Activated CD8-positive, alpha-beta T cell treated with anti-CD3 and anti-CD28 coated beads, Interleukin-2, amount 10 ng/mL, durations not matched to agents 7 days and 5 days (primary cell): ENCODE results near the gene MPP3. TPM values are rescaled to one million over a fixed set of nuclear protein-coding genes. Genes with fewer than 3 reads are reported as not detected.

ENCODE experiments used
- ATAC-seq: fragments of 150-1000 bp; cut with Tn5 transposase; one replicate; pipeline ENCODE4 v1.10.0; 2021; ENCODE audit warnings: moderate library complexity
- CTCF ChIA-PET: fragments of 350-600 bp; sonication (Branson Sonifier 250); formaldehyde crosslinking; loops from one replicate; lab custom pipeline; 2021; ENCODE audit warnings: antibody characterized with exemption; lab: Charles Lee
- POLR2A ChIA-PET: fragments of 350-600 bp; sonication (Branson Sonifier 250); formaldehyde crosslinking; loops from one replicate; lab custom pipeline; 2021; ENCODE audit warnings: antibody characterized with exemption; lab: Charles Lee
- DNase-seq: peaks from one replicate; pipeline ENCODE4 v3.0.0-alpha.2; 2020
- H3K27ac Mint-ChIP-seq: one replicate; pipeline ENCODE4 v1.8.0; 2021; ENCODE audit warnings: mild to moderate bottlenecking, mixed read lengths
- H3K27me3 Mint-ChIP-seq: one replicate; pipeline ENCODE4 v1.8.0; 2021; ENCODE audit warnings: low read depth, mixed read lengths
- H3K36me3 Mint-ChIP-seq: one replicate; pipeline ENCODE4 v1.8.0; 2021; ENCODE audit warnings: low read depth, mixed read lengths
- H3K4me1 Mint-ChIP-seq: one replicate; pipeline ENCODE4 v1.8.0; 2021; ENCODE audit warnings: low read depth, mixed read lengths
- H3K4me3 Mint-ChIP-seq: one replicate; pipeline ENCODE4 v1.8.0; 2021; ENCODE audit warnings: mild to moderate bottlenecking, mixed read lengths
- H3K9me3 Mint-ChIP-seq: one replicate; pipeline ENCODE4 v1.8.0; 2022; ENCODE audit warnings: mixed read lengths; ENCODE audit not compliant: insufficient read depth
- total RNA-seq, 2 experiments: library from RNA; stranded (reverse); gene quantifications; one replicate each; pipeline ENCODE4 v1.2.3, GENCODE V29; 2021

Gene MPP3
- total RNA-seq, result not detected

DNA sequence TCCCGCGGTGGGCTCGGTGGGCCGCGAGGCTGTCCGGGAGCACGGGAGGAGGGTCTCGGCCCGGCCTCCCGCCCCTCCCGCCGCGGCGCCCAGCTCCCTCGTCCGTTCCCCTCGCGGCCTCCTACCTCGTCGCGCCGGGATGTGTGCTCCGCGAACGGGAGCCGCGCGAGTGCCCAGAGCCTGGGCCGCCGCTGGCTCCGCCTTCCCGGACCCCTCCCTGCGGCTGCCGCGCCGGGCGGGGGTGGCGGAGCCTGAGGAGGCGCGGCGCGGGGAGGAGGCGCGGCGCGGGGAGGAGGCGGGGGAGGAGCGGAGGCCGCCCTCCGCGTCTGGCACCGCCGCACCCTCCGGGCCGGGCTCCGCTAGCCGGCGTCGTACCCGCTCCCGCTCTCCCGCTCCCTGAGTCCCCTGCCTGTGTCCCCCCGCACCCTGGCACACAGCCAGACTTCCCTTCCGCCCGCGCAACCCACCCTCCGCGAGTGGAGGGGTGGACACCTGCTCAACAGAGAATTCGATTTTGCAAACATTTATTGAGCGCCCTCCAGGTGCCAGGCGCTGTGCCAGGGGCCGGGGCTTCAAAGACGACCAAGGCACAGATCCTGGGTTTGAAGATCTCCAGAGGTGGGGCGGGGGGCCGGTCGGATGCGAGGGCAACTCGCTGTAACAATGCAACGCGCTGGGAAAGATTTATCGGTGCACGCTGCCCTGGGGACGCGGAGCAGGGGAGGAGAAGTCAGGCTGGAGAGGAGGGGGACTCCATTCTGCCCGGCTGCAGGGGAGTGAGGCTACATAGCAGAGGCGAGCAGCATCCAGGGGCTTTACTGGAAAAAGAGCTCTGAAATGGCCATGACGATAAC lies at the start of gene MPP3:
MPP3 (minus strand) TSS at position 171 of the 854 bp plus-strand sequence. CDS start 1,240 bp downstream, outside the sequence.
- CTCF ChIA-PET, result interaction anchor here (1.4 kb wide), 1 partner anchor 13 kb away, joined by 4 read pairs; no protein-coding TSS in a partner anchor
- Mint-ChIP-seq H3K4me3 (peak within 1 kb of the TSS; percentile 50), H3K27me3 (peaks cover 45% of the 10 kb centered on the region), H3K36me3 (no peaks in the 10 kb centered on the region), H3K27ac (no peak within 1 kb of the TSS), H3K9me3 (no peaks in the 10 kb centered on the region), H3K4me1 (peaks cover 5% of the 10 kb centered on the region)
- ATAC-seq (peak; percentile 84), DNase-seq (peak; percentile 37)
- POLR2A ChIA-PET, result no interaction called here

- H3K4me1 Mint-ChIP-seq, result peaks cover 2% of the 10 kb centered on the region
- POLR2A ChIA-PET, result no interaction called here
- H3K36me3 Mint-ChIP-seq, result no peaks in the 10 kb centered on the region
- no peak overlapping the region for H3K27ac Mint-ChIP-seq
- ATAC-seq (no peak), DNase-seq (no peak)
- H3K4me3 Mint-ChIP-seq, result no peak overlapping the region
- peaks cover 8% of the 10 kb centered on the region for H3K27me3 Mint-ChIP-seq
- CTCF ChIA-PET, result interaction anchor here (2.3 to 4.7 kb wide), 2 partner anchors 12 to 27 kb away, joined by 9 to 38 read pairs; no protein-coding TSS in a partner anchor
- no peaks in the 10 kb centered on the region for H3K9me3 Mint-ChIP-seq
Observed at GRCh38 chr17:43881758-43882505, 49.0 kb upstream of the MPP3 start.

DNA sequence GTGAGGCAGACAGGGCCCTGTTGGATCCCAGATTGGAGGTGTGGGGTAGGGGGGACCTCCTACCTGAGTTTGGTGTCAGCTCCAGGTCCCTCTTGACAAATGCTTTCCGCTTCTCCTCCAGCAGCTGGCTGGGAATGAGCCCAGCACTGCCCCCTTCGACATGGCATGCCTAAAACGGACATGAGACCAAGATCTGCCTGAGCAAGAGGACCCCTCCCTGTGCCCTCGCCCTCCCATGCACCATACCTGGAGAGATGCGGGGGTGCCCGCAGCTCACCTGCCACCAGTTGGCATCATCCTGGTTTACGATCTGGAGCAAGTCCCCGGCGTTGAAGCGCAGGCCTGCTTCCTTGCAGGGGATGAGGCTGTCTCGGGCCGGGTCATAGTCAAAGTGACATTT lies 48.2 kb upstream of the MPP3 start:
- H3K4me3 Mint-ChIP-seq, result no peak overlapping the region
- POLR2A ChIA-PET, result no interaction called here
- no peaks in the 10 kb centered on the region for H3K9me3 Mint-ChIP-seq
- no peak for DNase-seq
- peaks cover 2% of the 10 kb centered on the region for H3K4me1 Mint-ChIP-seq
- peaks cover 2% of the 10 kb centered on the region for H3K27me3 Mint-ChIP-seq
- CTCF ChIA-PET, result interaction anchor here (0.7 to 4.7 kb wide), 15 partner anchors 8 to 242 kb away, joined by 3 to 38 read pairs (median 4); partner anchors contain the start of gene HDAC5
- no peaks in the 10 kb centered on the region for H3K36me3 Mint-ChIP-seq
- no peak overlapping the region for H3K27ac Mint-ChIP-seq
- no peak for ATAC-seq

- ChIA-PET POLR2A (interaction anchor here (0.6 kb wide), 1 partner anchor 408 kb away, joined by 3 read pairs; no protein-coding TSS in a partner anchor), CTCF (interaction anchor here (0.8 to 4.7 kb wide), 16 partner anchors 9 to 243 kb away, joined by 3 to 38 read pairs (median 4); partner anchors contain the start of gene HDAC5)
- DNase-seq (peak; percentile 57), ATAC-seq (peak; percentile 59)
- Mint-ChIP-seq H3K27me3 (peaks cover 2% of the 10 kb centered on the region), H3K4me1 (peaks cover 2% of the 10 kb centered on the region), H3K9me3 (no peaks in the 10 kb centered on the region), H3K4me3 (no peak overlapping the region), H3K27ac (no peak overlapping the region), H3K36me3 (no peaks in the 10 kb centered on the region)
Observed at GRCh38 chr17:43880420-43880991, 47.6 kb upstream of the MPP3 start.

DNA sequence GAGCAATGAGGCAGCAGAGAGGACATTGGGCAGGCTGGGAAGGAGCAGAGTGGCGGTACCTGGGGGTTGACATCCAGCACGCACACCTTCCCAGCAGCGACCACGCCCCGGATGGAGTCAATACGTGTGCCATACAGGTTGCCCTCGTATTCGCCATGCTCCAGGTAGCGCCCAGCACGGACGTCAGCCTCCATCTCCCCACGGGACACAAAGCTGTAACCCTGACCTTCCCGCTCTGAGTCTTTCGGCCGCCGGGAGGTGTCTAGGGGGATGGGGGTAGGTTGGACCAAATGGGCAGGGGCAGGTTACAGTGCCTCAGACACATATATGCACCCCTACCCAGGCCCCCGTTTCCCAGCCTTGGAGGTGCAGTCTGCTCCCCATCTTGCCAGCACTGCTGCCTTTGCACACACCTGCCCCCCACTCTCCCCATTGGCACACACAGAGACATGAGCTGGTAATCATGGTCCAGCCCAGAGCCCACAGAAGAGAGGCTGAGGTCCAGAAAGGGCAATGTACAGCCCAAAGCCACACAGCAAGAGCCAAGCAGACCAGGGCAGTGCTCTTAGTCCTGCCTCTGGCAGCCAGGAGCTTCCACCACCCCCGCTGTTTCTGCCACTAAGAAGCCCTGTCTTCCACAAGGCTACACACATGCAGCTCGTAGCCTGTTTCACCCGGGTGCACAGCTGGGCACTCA lies 46.9 kb upstream of the MPP3 start:
- ChIA-PET POLR2A (interaction anchor here (0.6 kb wide), 1 partner anchor 409 kb away, joined by 3 read pairs; no protein-coding TSS in a partner anchor), CTCF (interaction anchor here (1.0 to 4.7 kb wide), 16 partner anchors 9 to 244 kb away, joined by 3 to 38 read pairs (median 4); partner anchors contain the start of genes HDAC5 and PPY)
- Mint-ChIP-seq H3K4me3 (no peak overlapping the region), H3K9me3 (no peaks in the 10 kb centered on the region), H3K36me3 (no peaks in the 10 kb centered on the region), H3K4me1 (peaks cover 2% of the 10 kb centered on the region), H3K27ac (no peak overlapping the region), H3K27me3 (peaks cover 2% of the 10 kb centered on the region)
- DNase-seq (no peak), ATAC-seq (no peak)

DNA sequence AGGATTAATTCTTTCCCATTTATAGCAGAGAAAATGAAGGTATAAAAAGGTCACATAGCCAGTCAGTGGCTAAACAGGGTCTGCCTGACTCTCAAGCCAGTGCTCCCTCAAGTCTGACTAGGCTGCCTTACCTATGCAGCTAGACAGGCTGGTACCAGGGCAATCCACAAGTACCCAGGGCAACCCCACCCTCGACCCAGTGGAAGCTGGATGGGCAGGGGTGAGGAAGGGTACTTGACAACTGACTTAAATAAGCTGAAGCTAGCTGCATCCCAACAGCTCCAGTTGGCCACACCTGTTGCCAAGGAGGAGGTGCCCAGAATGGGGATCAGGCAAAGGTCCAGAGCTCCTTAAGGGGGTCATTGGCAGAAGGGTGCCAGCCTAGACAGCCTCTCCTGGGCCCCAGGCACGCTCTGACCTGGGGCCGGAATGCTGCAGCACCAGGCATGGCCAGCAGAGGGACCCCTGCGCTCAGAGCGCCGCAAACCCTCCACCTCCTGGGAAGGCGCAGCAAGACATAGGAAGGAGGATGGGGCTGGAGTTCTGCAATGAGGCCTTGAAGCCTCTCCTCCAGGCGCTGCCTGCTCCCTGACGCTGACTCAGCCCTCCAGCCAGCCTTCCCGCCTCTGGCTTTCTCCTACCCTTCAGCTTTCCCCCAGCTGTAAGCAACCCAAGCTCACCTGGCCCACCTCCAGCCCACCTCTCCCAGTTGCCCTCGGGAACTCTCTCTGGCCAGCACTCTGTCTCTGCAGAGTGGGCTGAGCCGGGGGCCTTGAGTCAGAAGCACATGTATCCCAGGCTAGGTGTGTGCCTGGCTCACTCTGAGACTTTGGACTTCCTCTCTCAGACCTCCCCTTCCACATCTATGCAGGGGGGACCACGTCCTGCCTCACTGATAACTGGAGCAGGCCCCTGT lies 45.6 kb upstream of the MPP3 start:
- peaks cover 2% of the 10 kb centered on the region for H3K4me1 Mint-ChIP-seq
- no peak overlapping the region for H3K4me3 Mint-ChIP-seq
- no peaks in the 10 kb centered on the region for H3K9me3 Mint-ChIP-seq
- ATAC-seq (peak; percentile 83), DNase-seq (peak; percentile 70)
- no peak overlapping the region for H3K27ac Mint-ChIP-seq
- peaks cover 2% of the 10 kb centered on the region for H3K27me3 Mint-ChIP-seq
- no peaks in the 10 kb centered on the region for H3K36me3 Mint-ChIP-seq
- ChIA-PET POLR2A (no interaction called here), CTCF (interaction anchor here (0.7 to 4.7 kb wide), 25 partner anchors 11 to 498 kb away, joined by 3 to 38 read pairs (median 6); partner anchors contain the start of genes ETV4, MPP2 and PPY)

GRCh38 chr17:43877451-43878155 lies 44.7 kb upstream of the MPP3 start:
- Mint-ChIP-seq H3K4me3 (no peak overlapping the region), H3K9me3 (no peaks in the 10 kb centered on the region), H3K36me3 (no peaks in the 10 kb centered on the region), H3K4me1 (peaks cover 2% of the 10 kb centered on the region), H3K27me3 (peaks cover 6% of the 10 kb centered on the region), H3K27ac (no peak overlapping the region)
- DNase-seq (no peak), ATAC-seq (no peak)
- ChIA-PET POLR2A (no interaction called here), CTCF (interaction anchor here (0.9 to 4.7 kb wide), 21 partner anchors 10 to 499 kb away, joined by 3 to 38 read pairs (median 7); partner anchors contain the start of genes ETV4, MPP2 and PPY)

GRCh38 chr17:43877031-43877430 lies 44.1 kb upstream of the MPP3 start:
- POLR2A ChIA-PET, result no interaction called here
- Mint-ChIP-seq H3K36me3 (no peaks in the 10 kb centered on the region), H3K4me1 (peaks cover 2% of the 10 kb centered on the region), H3K27ac (no peak overlapping the region), H3K4me3 (no peak overlapping the region), H3K9me3 (no peaks in the 10 kb centered on the region), H3K27me3 (peaks cover 11% of the 10 kb centered on the region)
- ATAC-seq (no peak), DNase-seq (no peak)
- CTCF ChIA-PET, result interaction anchor here (1.3 to 4.7 kb wide), 8 partner anchors 9 to 167 kb away, joined by 3 to 38 read pairs (median 14); partner anchors contain the start of gene MPP2

DNA sequence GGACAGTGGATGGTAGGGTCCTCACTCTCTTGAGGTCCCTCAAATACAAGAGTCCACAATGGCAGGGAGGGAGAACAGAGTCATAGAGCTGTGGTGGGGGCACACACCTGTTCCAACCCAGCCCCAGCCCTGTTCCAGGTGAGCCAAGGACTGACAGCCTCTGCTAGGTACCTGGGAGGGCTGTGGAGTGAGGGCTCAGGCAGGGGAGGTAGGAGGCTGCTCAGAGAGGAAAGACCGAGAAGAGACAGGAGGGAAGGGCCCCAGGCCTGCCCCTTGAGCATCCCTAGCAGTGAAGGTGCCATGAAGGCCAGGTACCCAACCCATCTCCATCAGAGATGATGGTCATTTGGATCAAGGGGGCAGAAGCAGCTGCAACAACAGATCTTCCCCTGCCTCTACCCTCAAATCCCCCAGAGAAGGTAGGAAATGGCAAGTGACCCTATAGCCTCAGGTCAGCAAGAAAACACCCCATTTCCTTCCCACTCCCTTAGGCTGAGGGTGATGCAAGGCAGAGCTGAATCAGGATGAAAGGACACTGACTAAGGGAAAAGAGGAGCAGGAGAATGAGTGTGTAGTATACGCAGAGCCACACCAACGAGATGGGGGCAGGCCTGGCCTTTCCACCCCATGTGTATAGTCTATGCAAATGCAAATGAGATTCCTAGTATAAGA lies 42.7 kb upstream of the MPP3 start:
- ChIA-PET CTCF (no interaction called here), POLR2A (no interaction called here)
- Mint-ChIP-seq H3K27me3 (peaks cover 11% of the 10 kb centered on the region), H3K27ac (no peak overlapping the region), H3K4me1 (peaks cover 2% of the 10 kb centered on the region), H3K9me3 (no peaks in the 10 kb centered on the region), H3K36me3 (no peaks in the 10 kb centered on the region), H3K4me3 (no peak overlapping the region)
- DNase-seq (no peak), ATAC-seq (no peak)
